ENCODE results near the gene FBXL13. TPM values are rescaled to one million over a fixed set of nuclear protein-coding genes. Genes with fewer than 3 reads are reported as not detected.
"Not testable (repeated sequence)": the region's sequence is repeated elsewhere in the genome, so short reads cannot be mapped to it uniquely, and the experiment has no call there.

The FBXL13 gene
- total RNA-seq, 4 donors from 2014 or later = 0.20 to 3.5 (median 1.8) TPM

- TF ChIP-seq POLR2A (IDR thresholded peaks at IDR 0.05) = no peak
- TF ChIP-seq CTCF (IDR thresholded peaks at IDR 0.05) = no peak
- TF ChIP-seq EP300 (IDR thresholded peaks at IDR 0.05) = no peak
- peaks cover 0 to 11% (median under 1%) of the 10 kb centered on the region in 4 donors for H3K4me1 ChIP-seq
- H3K9me3 ChIP-seq = no peaks in the 10 kb centered on the region
- H3K4me3 ChIP-seq = no peak overlapping the region
- WGBS, 2 donors = 95 to 100% methylated on average over 1 of the region's 1 CpG
- no peak overlapping the region for H3K27ac ChIP-seq
- DNase-seq (ENCODE audit: low spot score in 2 of 2) = no peak
- peaks cover 0 to 38% (median 4%) of the 10 kb centered on the region in 3 donors for H3K36me3 ChIP-seq
- H3K27me3 ChIP-seq = no peaks in the 10 kb centered on the region
Observed at GRCh38 chr7:103082497-103082896, 7.9 kb upstream of the FBXL13 start.

GRCh38 chr7:103080923-103081322 is 6.3 kb upstream of the FBXL13 start:
- H3K9me3 ChIP-seq = no peaks in the 10 kb centered on the region
- H3K27ac ChIP-seq = no peak overlapping the region
- no peak overlapping the region for H3K4me3 ChIP-seq
- H3K4me1 ChIP-seq = peaks cover 0 to 26% (median 8%) of the 10 kb centered on the region in 4 donors
- DNase-seq (ENCODE audit: low spot score in 2 of 2) = no peak
- H3K27me3 ChIP-seq = no peaks in the 10 kb centered on the region
- H3K36me3 ChIP-seq = peaks cover 0 to 25% (median 0%) of the 10 kb centered on the region in 3 donors
- WGBS, 2 donors = 94 to 95% methylated on average over 2 of the region's 2 CpGs
- TF ChIP-seq POLR2A (IDR thresholded peaks at IDR 0.05) (no peak), EP300 (IDR thresholded peaks at IDR 0.05) (no peak), CTCF (IDR thresholded peaks at IDR 0.05) (no peak)

GRCh38 chr7:103079836-103080235 is 5.2 kb upstream of the FBXL13 start:
- 81 to 93% methylated on average over 3 of the region's 3 CpGs for WGBS, 2 donors
- no peak overlapping the region for H3K4me3 ChIP-seq
- no peaks in the 10 kb centered on the region for H3K9me3 ChIP-seq
- TF ChIP-seq EP300 (IDR thresholded peaks at IDR 0.05) = no peak
- no peak for DNase-seq (ENCODE audit: low spot score in 2 of 2)
- peaks cover 0 to 14% (median 0%) of the 10 kb centered on the region in 3 donors for H3K36me3 ChIP-seq
- H3K27ac ChIP-seq = no peak overlapping the region
- H3K27me3 ChIP-seq = no peaks in the 10 kb centered on the region
- peaks cover 0 to 30% (median 8%) of the 10 kb centered on the region in 4 donors for H3K4me1 ChIP-seq

GRCh38 chr7:103078226-103078625 is 3.6 kb upstream of the FBXL13 start:
- H3K9me3 ChIP-seq; DNase-seq (ENCODE audit: low spot score in 2 of 2); H3K4me3 ChIP-seq; H3K36me3 ChIP-seq; H3K27me3 ChIP-seq; H3K27ac ChIP-seq: not testable (repeated sequence)
- H3K4me1 ChIP-seq = peaks cover 0 to 38% (median 10%) of the 10 kb centered on the region in 4 donors
- 76 to 77% methylated on average over 6 of the region's 6 CpGs for WGBS, 2 donors

- TF ChIP-seq EP300 (IDR thresholded peaks at IDR 0.05) = no peak
- TF ChIP-seq POLR2A (IDR thresholded peaks at IDR 0.05) = no peak
- TF ChIP-seq CTCF (IDR thresholded peaks at IDR 0.05) = no peak
- H3K4me1 ChIP-seq = peaks cover 0 to 38% (median 10%) of the 10 kb centered on the region in 4 donors
- H3K9me3 ChIP-seq = no peaks in the 10 kb centered on the region
- no peak for DNase-seq (ENCODE audit: low spot score in 2 of 2)
- no peak overlapping the region for H3K4me3 ChIP-seq
- H3K27ac ChIP-seq = no peak overlapping the region
- 77 to 85% methylated on average over 3 of the region's 3 CpGs for WGBS, 2 donors
- H3K27me3 ChIP-seq = no peaks in the 10 kb centered on the region
- no peaks in the 10 kb centered on the region for H3K36me3 ChIP-seq
Observed at GRCh38 chr7:103077318-103077717, 2.7 kb upstream of the FBXL13 start.

- no peaks in the 10 kb centered on the region for H3K9me3 ChIP-seq
- H3K36me3 ChIP-seq = no peaks in the 10 kb centered on the region
- peaks cover 0 to 36% (median 10%) of the 10 kb centered on the region in 4 donors for H3K4me1 ChIP-seq
- no peaks in the 10 kb centered on the region for H3K27me3 ChIP-seq
- TF ChIP-seq CTCF (IDR thresholded peaks at IDR 0.05) (no peak), POLR2A (IDR thresholded peaks at IDR 0.05) (no peak), EP300 (IDR thresholded peaks at IDR 0.05) (no peak)
- 86% methylated on average over 7 of the region's 7 CpGs for WGBS, 2 donors
- no peak overlapping the region for H3K27ac ChIP-seq
- H3K4me3 ChIP-seq = no peak overlapping the region
- no peak for DNase-seq (ENCODE audit: low spot score in 2 of 2)
Observed at GRCh38 chr7:103076764-103077163, 2.2 kb upstream of the FBXL13 start.
